ENCODE data around the gene STRN. TPM values are rescaled to one million over a fixed set of nuclear protein-coding genes. Genes with fewer than 3 reads are reported as not detected.
"Not testable (repeated sequence)": the region's sequence is repeated elsewhere in the genome, so short reads cannot be mapped to it uniquely, and the experiment has no call there.

STRN gene
- total RNA-seq, 1 donor from 2014 or later: 22.1 TPM

DNA sequence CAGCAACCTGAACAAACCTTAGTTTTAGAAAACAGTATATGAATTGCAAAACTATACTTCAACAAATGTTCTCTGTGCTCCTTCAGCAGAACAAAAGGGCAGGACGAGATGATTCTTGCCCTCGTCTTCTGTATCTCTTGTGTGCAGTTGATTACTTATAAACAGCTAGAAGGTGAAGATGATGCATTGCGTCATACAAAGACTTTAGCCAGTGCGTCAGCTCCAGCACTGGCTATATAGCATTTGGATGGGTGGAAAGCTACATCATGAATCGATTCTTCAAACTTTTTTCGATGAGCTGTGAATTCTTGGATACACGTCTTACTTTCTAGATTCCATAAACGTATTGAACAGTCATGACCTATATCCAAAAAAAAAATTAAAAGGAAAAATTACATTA lies 117.1 kb downstream of the STRN start:
- no peak for DNase-seq (ENCODE audit: extremely low read depth, low read depth, low spot score)

GRCh38 chr2:36843838-36844237 lies 122.5 kb downstream of the STRN start:
- DNase-seq (ENCODE audit: extremely low read depth, low read depth, low spot score): no peak

- no peak for DNase-seq (ENCODE audit: extremely low read depth, low read depth, low spot score)
Observed at GRCh38 chr2:36839976-36840617, 126.2 kb downstream of the STRN start.

DNA sequence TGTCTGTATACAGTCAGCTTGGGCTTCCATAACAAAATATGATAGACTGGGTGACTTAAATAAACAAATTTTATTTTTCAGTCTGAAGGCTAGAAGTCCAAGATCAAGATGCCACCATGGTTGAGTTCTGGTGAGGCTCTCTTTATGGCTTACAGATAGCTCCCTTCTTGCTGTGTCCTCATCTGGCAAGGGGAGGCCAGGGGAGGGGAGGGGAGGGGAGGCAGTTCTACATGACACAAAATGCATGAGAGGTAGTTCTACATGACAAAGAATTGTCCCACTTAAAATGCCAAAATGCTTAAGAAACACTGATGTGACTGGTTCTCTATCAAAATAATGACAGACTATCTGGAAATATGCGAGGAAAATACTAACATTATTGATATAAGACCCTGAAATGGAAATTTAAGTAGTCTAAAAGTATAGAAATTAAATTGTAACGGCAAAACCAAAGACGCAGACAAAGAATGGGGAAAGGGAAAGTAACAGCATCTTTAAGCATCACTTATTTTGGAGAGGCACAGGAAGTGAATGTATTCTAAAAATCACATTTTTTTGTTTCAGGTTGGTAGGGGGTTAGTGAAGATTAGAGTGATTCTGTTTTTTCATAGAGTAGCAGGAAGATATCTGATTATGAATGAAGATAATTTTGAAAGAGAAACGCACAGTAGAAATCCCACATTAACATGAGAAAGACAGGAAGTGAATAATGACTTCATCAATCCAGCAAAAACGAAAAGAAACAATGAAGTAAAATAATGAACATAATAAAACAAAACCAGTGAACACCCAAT lies 131.4 kb downstream of the STRN start:
- no peak for DNase-seq (ENCODE audit: extremely low read depth, low read depth, low spot score)

- no peak for DNase-seq (ENCODE audit: extremely low read depth, low read depth, low spot score)
Observed at GRCh38 chr2:36834203-36834602, 132.1 kb downstream of the STRN start.

DNA sequence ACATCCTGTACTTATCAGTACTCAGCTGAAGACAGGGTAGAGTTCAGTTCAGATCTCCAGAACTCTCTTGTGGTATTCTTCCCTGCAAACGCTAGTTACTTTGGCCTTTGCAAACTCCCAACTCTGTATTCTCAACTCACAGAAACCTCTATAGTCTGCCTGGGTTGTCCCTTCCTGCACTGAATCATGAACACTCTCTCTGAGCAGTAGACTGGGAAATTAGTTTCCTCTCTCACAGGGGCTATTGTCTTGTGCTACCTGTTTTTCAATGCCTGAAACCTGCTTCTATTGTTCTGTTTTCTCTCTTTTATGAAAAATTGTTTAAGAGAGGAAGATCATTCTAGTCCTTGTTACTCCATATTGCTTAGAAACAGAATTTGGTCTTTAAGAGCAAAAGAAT lies 135.2 kb downstream of the STRN start:
- DNase-seq (ENCODE audit: extremely low read depth, low read depth, low spot score): no peak

DNA sequence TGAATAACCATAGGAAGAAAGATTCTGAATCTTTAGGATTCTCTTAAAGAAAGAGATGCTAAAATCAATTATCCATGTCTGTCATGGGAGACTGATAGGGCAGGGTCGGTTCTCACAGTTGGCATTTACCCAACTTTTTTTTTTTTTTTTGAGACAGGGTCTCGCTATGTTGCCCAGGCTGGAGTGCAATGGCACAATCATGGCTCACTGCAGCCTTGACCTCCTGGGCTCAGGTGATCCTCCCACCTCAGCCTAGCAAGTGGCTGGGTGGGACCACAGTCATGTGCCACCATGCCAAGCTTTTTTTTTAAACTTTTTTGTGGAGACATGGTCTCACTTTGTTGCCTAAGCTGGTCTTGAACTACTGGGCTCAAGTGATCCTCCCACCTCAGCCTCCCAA lies 141.7 kb downstream of the STRN start:
- not testable (repeated sequence) for DNase-seq (ENCODE audit: extremely low read depth, low read depth, low spot score)

DNA sequence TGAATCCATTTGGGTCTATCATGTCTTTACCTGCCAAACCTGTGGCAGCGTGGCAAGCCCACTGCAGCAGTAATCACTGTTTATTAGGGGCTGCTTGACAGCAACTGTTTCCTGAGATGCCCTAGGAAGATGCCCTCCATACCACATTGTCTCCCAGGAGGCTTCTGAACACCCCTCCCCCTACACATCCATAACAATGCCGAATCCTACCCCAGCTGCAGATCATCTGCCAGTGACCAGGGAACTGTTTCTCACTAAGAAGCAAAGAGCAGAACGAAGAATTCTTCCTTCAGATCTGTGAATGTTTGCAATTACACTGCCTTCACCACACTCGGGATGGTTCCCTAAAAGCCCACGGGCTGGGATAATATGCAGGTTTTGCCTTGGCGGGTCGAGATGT lies 142.1 kb downstream of the STRN start:
- DNase-seq (ENCODE audit: extremely low read depth, low read depth, low spot score): no peak

- DNase-seq (ENCODE audit: extremely low read depth, low read depth, low spot score): no peak
Observed at GRCh38 chr2:36823862-36824261, 142.5 kb downstream of the STRN start.

GRCh38 chr2:36820942-36821605 lies 145.3 kb downstream of the STRN start:
- DNase-seq (ENCODE audit: extremely low read depth, low read depth, low spot score): no peak

- DNase-seq (ENCODE audit: extremely low read depth, low read depth, low spot score): no peak
Observed at GRCh38 chr2:36819095-36819711, 147.1 kb downstream of the STRN start.

- no peak for DNase-seq (ENCODE audit: extremely low read depth, low read depth, low spot score)
Observed at GRCh38 chr2:36818542-36818941, 147.8 kb downstream of the STRN start.

GRCh38 chr2:36812196-36812595 lies 154.1 kb downstream of the STRN start:
- no peak for DNase-seq (ENCODE audit: extremely low read depth, low read depth, low spot score)

DNA sequence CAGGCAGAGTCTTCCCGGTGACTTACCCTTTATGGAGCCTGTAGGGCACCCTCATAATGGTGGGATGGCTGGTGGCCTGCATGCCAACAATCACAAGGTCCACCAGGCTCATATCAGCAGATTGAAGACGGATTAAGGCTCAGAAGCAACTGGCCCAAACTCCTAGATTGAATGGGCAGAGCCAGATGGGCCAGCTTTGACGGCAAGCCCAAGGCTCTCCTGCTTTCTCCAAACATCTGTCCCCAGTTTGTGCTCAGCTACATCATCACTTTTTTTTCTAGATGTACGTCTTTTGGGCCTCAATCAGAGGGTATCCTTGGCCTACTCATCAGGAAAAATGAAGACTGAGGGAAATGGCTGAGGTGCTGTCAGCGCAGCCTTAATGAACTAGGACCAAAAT lies 155.3 kb downstream of the STRN start:
- no peak for DNase-seq (ENCODE audit: extremely low read depth, low read depth, low spot score)

GRCh38 chr2:36809069-36809445 lies 157.3 kb downstream of the STRN start:
- DNase-seq (ENCODE audit: extremely low read depth, low read depth, low spot score): no peak

- no peak for DNase-seq (ENCODE audit: extremely low read depth, low read depth, low spot score)
Observed at GRCh38 chr2:36808386-36809068, 157.8 kb downstream of the STRN start.

- no peak for DNase-seq (ENCODE audit: extremely low read depth, low read depth, low spot score)
Observed at GRCh38 chr2:36807223-36807886, 159.0 kb downstream of the STRN start.

DNA sequence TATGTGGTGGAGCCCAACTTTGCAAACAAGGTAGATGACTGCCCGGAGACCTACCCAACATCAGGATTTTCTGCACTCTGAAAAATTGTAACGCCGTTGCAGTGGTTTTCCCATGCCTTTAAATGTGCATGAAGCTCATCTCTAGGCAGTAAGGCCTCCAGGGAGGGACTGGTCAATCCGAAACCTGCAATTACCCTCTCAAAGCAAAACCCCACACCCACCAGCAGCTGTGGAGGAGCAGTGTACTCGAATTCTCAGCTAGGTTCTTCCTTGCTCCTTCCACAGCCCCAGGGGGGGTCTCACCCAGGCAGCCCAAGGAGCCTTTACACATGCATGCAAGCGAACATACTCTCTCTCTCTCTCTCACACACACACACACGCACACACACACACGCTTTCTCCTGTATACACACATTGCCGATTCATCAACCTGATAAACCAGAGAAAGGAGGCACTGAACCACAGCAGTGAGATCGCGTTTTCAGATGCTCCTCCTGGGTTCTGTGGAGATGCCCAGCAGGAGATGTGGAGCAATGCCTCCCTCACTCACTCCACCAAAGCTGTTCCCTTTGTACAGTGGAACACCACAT lies 160.6 kb downstream of the STRN start:
- no peak for DNase-seq (ENCODE audit: extremely low read depth, low read depth, low spot score)

DNA sequence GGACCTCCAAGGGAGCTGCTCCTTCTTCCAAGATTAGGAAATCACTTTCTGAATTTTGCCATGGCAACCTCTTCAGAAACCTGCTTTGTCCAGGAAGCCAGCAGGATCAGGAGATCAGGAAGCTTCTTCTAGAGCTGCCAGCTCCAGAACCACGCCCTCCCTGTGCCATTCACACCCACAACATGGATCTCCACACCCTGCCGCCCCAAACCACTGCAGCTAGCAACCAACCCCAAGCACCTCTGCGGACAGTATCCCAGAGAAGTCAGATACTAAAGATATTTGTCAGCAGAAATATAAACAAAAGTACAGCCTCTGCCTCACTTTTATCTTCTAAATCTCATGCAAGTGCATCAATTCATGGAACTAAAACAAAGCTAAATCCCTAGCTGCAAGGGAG lies 163.4 kb downstream of the STRN start:
- no peak for DNase-seq (ENCODE audit: extremely low read depth, low read depth, low spot score)

- no peak for DNase-seq (ENCODE audit: extremely low read depth, low read depth, low spot score)
Observed at GRCh38 chr2:36801088-36801487, 165.2 kb downstream of the STRN start.
